K562 (cell line): Measurements from ENCODE around the gene VARS1. TPM values are rescaled to one million over a fixed set of nuclear protein-coding genes. Genes with fewer than 3 reads are reported as not detected.

ENCODE experiments used
- CBFA2T3 ChIP-seq: fragments of 450-650 bp; IDR thresholded peaks from 2 replicates; pipeline ENCODE4 v1.6.1; 2017
- EP400 ChIP-seq: fragments of 450-650 bp; IDR thresholded peaks from 2 replicates; pipeline ENCODE4 v1.6.1; 2017; ENCODE audit warnings: antibody characterized with exemption, mild to moderate bottlenecking, moderate library complexity
- ESRRA ChIP-seq: fragments of 450-650 bp; IDR thresholded peaks from 2 replicates; pipeline ENCODE4 v1.6.1; 2014; ENCODE audit warnings: low read depth, mild to moderate bottlenecking, moderate library complexity, borderline replicate concordance
- LCOR ChIP-seq: sonication (generic); formaldehyde crosslinking; IDR thresholded peaks from 2 replicates; pipeline ENCODE4 v1.8.0; 2022; ENCODE audit warnings: mild to moderate bottlenecking, missing genetic modification reagents
- MYNN ChIP-seq, 2 experiments: sonication (generic); formaldehyde crosslinking in 1 of 2; IDR thresholded peaks; 2 replicates each; pipeline versions ENCODE4 v1.5.0 to v1.6.1; 2016 to 2020; ENCODE audit warnings: antibody characterized with exemption in 1 of 2, missing genetic modification reagents in 1 of 2
- OTX1 ChIP-seq: fragments of 450-650 bp; formaldehyde crosslinking; IDR thresholded peaks from 2 replicates; pipeline ENCODE4 v1.4.0; 2022; ENCODE audit warnings: mild to moderate bottlenecking
- RAD21 ChIP-seq, 2 experiments: fragments of 250-450 bp in 1 of 2; fragments of 450-650 bp in 1 of 2; sonication (Bioruptor Pico) in 1 of 2; formaldehyde crosslinking in 1 of 2; IDR thresholded peaks in 1 of 2; conservative IDR thresholded peaks in 1 of 2; 2 replicates each; pipeline versions ENCODE4 v1.4.0 to v1.8.0; 2020 to 2022; ENCODE audit warnings: mild to moderate bottlenecking in 2 of 2, moderate library complexity in 1 of 2
- RCOR1 ChIP-seq, 2 experiments: IDR thresholded peaks; 2 replicates each; pipeline ENCODE4 v1.6.1; 2012; ENCODE audit warnings: low read depth in 2 of 2, low read length in 2 of 2, borderline replicate concordance in 1 of 2, improper control_type of control experiment in 1 of 2
- SLC30A9 ChIP-seq: fragments of 250-450 bp; sonication (Bioruptor Pico); IDR thresholded peaks from 2 replicates; pipeline ENCODE4 v1.8.0; 2022; ENCODE audit warnings: mild to moderate bottlenecking, moderate library complexity
- SMARCA5 ChIP-seq: fragments of 450-650 bp; IDR thresholded peaks from 2 replicates; pipeline ENCODE4 v1.6.1; 2016
- SRSF9 ChIP-seq: fragments of 200-400 bp; formaldehyde crosslinking; IDR thresholded peaks from 2 replicates; pipeline ENCODE4 v1.6.1; 2017; ENCODE audit warnings: low read depth, low read length, borderline replicate concordance
- STAT5A ChIP-seq: IDR thresholded peaks from 2 replicates; pipeline ENCODE4 v1.6.1; 2012; ENCODE audit warnings: low read length, inconsistent platforms, borderline replicate concordance
- ZNF197 ChIP-seq: fragments of 200-800 bp; sonication (Bioruptor generic); IDR thresholded peaks from 2 replicates; pipeline ENCODE4 v1.6.1; 2016; ENCODE audit warnings: low read depth, missing genetic modification characterization, missing compliant biosample characterization
- ZNF431 ChIP-seq: sonication (generic); formaldehyde crosslinking; IDR thresholded peaks from 2 replicates; pipeline ENCODE4 v1.8.0; 2022; ENCODE audit warnings: mild to moderate bottlenecking, missing genetic modification reagents
- polyA plus RNA-seq, 8 experiments: library from polyadenylated mRNA; depleted of rRNA in 4 of 8; stranded (reverse) in 5 of 8; unstranded in 3 of 8; fragments of >200 nt; fragmentation: Nextera tagmentation in 2 of 8; fragmentation: Illumina TruSeq in 1 of 8; extraction: Ambion mirVana in 2 of 8; extraction: Trizol in 1 of 8; gene quantifications; 2 replicates each; pipeline versions ENCODE4 v1.2.1 to v1.2.3, GENCODE V29; 2011 to 2014; ENCODE audit warnings: inconsistent platforms in 1 of 8, missing spikeins in 1 of 8
- total RNA-seq, 7 experiments: library from RNA; depleted of rRNA in 6 of 7; stranded (reverse); fragments of >200 nt in 6 of 7; fragmentation: Illumina TruSeq in 2 of 7; extraction: Trizol in 2 of 7; gene quantifications; 2 replicates each; pipeline versions ENCODE4 v1.2.1 to v1.2.3, GENCODE V29; 2011 to 2021; ENCODE audit warnings: low replicate concordance in 1 of 7
- TF ChIP-seq, protein P1 (sequence below): fragments of 250-450 bp; sonication (Bioruptor Pico); IDR thresholded peaks from 2 replicates; pipeline ENCODE4 v1.4.0; 2020; ENCODE audit warnings: mild to moderate bottlenecking, moderate library complexity
- TF ChIP-seq, protein P2 (sequence below): sonication (generic); formaldehyde crosslinking; IDR thresholded peaks from 2 replicates; pipeline ENCODE4 v1.4.0; 2020; ENCODE audit warnings: mild to moderate bottlenecking, missing genetic modification reagents
- TF ChIP-seq, protein P3 (sequence below): sonication (generic); formaldehyde crosslinking; IDR thresholded peaks from 2 replicates; pipeline ENCODE4 v1.8.0; 2022; ENCODE audit warnings: mild to moderate bottlenecking, missing genetic modification reagents
- TF ChIP-seq, protein P4 (sequence below), 3 experiments: IDR thresholded peaks in 2 of 3; conservative IDR thresholded peaks in 1 of 3; 2 replicates each; pipeline ENCODE4 v1.5.1; 2011 to 2012; ENCODE audit warnings: low read length in 3 of 3, mild to moderate bottlenecking in 3 of 3, control low read depth in 2 of 3, improper control_type of control experiment in 1 of 3, inconsistent platforms in 1 of 3, low read depth in 1 of 3, mixed read lengths in 1 of 3, moderate library complexity in 1 of 3; ENCODE audit not compliant: insufficient read depth in 2 of 3
- TF ChIP-seq, protein P5 (sequence below): fragments of 450-650 bp; formaldehyde crosslinking; IDR thresholded peaks from 2 replicates; pipeline ENCODE4 v1.4.0; 2020; ENCODE audit warnings: mild to moderate bottlenecking, moderate library complexity

The VARS1 gene
- total and polyA plus RNA-seq, 9 of the 15 experiments (the other 6 are each of a cell fraction or from before 2014, with no cell fraction given) = 2.9 to 488 (median 130) TPM

DNA sequence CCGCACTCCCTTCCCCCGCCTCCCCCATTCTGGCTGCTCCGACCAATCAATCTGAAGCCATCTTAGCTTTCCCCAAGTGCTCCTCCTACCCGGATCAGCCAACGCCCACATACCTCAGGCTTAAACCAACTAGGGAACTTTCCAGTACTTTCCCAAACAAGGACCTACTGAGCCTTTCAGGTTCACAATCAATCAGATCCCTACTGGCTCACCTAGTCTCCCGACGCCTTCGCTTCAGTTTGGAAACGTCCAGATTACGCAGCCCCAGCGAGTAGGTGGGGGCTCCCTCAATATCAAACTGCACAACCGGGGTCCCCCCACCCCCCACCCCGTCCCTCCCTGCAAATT is 19.1 kb upstream of the VARS1 start (continued):
- TF ChIP-seq, protein P1, sequence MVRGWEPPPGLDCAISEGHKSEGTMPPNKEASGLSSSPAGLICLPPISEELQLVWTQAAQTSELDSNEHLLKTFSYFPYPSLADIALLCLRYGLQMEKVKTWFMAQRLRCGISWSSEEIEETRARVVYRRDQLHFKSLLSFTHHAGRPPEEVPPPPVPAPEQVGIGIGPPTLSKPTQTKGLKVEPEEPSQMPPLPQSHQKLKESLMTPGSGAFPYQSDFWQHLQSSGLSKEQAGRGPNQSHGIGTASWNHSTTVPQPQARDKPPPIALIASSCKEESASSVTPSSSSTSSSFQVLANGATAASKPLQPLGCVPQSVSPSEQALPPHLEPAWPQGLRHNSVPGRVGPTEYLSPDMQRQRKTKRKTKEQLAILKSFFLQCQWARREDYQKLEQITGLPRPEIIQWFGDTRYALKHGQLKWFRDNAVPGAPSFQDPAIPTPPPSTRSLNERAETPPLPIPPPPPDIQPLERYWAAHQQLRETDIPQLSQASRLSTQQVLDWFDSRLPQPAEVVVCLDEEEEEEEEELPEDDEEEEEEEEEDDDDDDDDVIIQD (CRISPR knock-in tag) = peak; percentile 72; the same call in 1 of the 2 replicates
- TF ChIP-seq OTX1 (CRISPR knock-in tag) (peak; percentile 84), EP400 (no peak), RCOR1 (IDR thresholded peaks at IDR 0.05; ENCODE audit: borderline replicate concordance in 1 of 2, low read depth in 2 of 2, low read length in 2 of 2) (peak; percentile 5 to 82; a peak in 1 of 4 replicates), CBFA2T3 (no peak), ESRRA (no peak), SMARCA5 (0 out of 2 replicates have a peak, but pooled peaks have one; percentile 79), MYNN (IDR thresholded peaks at IDR 0.05) (no peak), MYNN (CRISPR knock-in tag; IDR thresholded peaks at IDR 0.05) (no peak), RAD21 (CRISPR knock-in tag; conservative IDR thresholded peaks at IDR 0.05 in 1 of 2, IDR thresholded peaks at IDR 0.05 in 1 of 2) (no peak), ZNF431 (CRISPR knock-in tag) (no peak), SRSF9 (no peak), LCOR (CRISPR knock-in tag) (0 out of 2 replicates have a peak, but pooled peaks have one; percentile 68), SLC30A9 (CRISPR knock-in tag) (no peak), ZNF197 (CRISPR knock-in tag) (no peak), STAT5A (no peak; the same call in 1 of the 2 replicates)
- TF ChIP-seq, protein P2, sequence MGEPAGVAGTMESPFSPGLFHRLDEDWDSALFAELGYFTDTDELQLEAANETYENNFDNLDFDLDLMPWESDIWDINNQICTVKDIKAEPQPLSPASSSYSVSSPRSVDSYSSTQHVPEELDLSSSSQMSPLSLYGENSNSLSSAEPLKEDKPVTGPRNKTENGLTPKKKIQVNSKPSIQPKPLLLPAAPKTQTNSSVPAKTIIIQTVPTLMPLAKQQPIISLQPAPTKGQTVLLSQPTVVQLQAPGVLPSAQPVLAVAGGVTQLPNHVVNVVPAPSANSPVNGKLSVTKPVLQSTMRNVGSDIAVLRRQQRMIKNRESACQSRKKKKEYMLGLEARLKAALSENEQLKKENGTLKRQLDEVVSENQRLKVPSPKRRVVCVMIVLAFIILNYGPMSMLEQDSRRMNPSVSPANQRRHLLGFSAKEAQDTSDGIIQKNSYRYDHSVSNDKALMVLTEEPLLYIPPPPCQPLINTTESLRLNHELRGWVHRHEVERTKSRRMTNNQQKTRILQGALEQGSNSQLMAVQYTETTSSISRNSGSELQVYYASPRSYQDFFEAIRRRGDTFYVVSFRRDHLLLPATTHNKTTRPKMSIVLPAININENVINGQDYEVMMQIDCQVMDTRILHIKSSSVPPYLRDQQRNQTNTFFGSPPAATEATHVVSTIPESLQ (CRISPR knock-in tag) = no peak
- TF ChIP-seq, protein P3, sequence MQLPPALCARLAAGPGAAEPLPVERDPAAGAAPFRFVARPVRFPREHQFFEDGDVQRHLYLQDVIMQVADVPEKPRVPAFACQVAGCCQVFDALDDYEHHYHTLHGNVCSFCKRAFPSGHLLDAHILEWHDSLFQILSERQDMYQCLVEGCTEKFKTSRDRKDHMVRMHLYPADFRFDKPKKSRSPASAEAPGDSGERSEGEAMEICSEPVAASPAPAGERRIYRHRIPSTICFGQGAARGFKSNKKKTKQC (CRISPR knock-in tag) = no peak
- TF ChIP-seq, protein P4, sequence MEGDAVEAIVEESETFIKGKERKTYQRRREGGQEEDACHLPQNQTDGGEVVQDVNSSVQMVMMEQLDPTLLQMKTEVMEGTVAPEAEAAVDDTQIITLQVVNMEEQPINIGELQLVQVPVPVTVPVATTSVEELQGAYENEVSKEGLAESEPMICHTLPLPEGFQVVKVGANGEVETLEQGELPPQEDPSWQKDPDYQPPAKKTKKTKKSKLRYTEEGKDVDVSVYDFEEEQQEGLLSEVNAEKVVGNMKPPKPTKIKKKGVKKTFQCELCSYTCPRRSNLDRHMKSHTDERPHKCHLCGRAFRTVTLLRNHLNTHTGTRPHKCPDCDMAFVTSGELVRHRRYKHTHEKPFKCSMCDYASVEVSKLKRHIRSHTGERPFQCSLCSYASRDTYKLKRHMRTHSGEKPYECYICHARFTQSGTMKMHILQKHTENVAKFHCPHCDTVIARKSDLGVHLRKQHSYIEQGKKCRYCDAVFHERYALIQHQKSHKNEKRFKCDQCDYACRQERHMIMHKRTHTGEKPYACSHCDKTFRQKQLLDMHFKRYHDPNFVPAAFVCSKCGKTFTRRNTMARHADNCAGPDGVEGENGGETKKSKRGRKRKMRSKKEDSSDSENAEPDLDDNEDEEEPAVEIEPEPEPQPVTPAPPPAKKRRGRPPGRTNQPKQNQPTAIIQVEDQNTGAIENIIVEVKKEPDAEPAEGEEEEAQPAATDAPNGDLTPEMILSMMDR (IDR thresholded peaks at IDR 0.05 in 2 of 3, conservative IDR thresholded peaks at IDR 0.05 in 1 of 3; ENCODE audit: insufficient read depth in 2 of 3, low read depth in 1 of 3, low read length in 3 of 3) = 0 out of 6 replicates have a peak, but pooled peaks of 1 of the 3 experiments have one; percentile 1
- TF ChIP-seq, protein P5, sequence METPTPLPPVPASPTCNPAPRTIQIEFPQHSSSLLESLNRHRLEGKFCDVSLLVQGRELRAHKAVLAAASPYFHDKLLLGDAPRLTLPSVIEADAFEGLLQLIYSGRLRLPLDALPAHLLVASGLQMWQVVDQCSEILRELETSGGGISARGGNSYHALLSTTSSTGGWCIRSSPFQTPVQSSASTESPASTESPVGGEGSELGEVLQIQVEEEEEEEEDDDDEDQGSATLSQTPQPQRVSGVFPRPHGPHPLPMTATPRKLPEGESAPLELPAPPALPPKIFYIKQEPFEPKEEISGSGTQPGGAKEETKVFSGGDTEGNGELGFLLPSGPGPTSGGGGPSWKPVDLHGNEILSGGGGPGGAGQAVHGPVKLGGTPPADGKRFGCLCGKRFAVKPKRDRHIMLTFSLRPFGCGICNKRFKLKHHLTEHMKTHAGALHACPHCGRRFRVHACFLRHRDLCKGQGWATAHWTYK = 0 out of 2 replicates have a peak, but pooled peaks have one; percentile 18
